SK-N-SH treated with all-trans-retinoic acid at 6 μM for 48 hours (cell line): Measurements from ENCODE around the gene PUS3.

ENCODE experiments used
- ATAC-seq: fragments of 200-7000 bp; cut with Tn5 transposase; 3 replicates; pipeline ENCODE4 v1.9.1; 2020; ENCODE audit warnings: mild to moderate bottlenecking, moderate library complexity
- BACH2 ChIP-seq: fragments of 250-450 bp; sonication (Bioruptor Pico); IDR thresholded peaks from 2 replicates; pipeline ENCODE4 v1.9.0; 2021; ENCODE audit warnings: mild to moderate bottlenecking, borderline replicate concordance
- CSRNP3 ChIP-seq: fragments of 250-450 bp; sonication (Bioruptor Pico); IDR thresholded peaks from 2 replicates; pipeline ENCODE4 v1.5.1; 2021; ENCODE audit warnings: mild to moderate bottlenecking, moderate library complexity
- ESRRG ChIP-seq: fragments of 250-450 bp; sonication (Bioruptor Pico); IDR thresholded peaks from 2 replicates; pipeline ENCODE4 v1.6.1; 2021; ENCODE audit warnings: mild to moderate bottlenecking
- GLIS3 ChIP-seq: fragments of 250-450 bp; sonication (Bioruptor Pico); IDR thresholded peaks from 2 replicates; pipeline ENCODE4 v1.5.0; 2020; ENCODE audit warnings: mild to moderate bottlenecking, moderate library complexity
- ISL1 ChIP-seq: fragments of 250-450 bp; sonication (Bioruptor Pico); IDR thresholded peaks from 2 replicates; pipeline ENCODE4 v2.1.2; 2022; ENCODE audit warnings: mild to moderate bottlenecking, moderate library complexity
- OSR1 ChIP-seq: fragments of 250-450 bp; sonication (Bioruptor Pico); IDR thresholded peaks from 2 replicates; pipeline ENCODE4 v1.8.0; 2022; ENCODE audit warnings: moderate library complexity, mild to moderate bottlenecking, inconsistent platforms
- PPARA ChIP-seq: fragments of 250-450 bp; sonication (Bioruptor Pico); IDR thresholded peaks from 2 replicates; pipeline ENCODE4 v1.5.0; 2020; ENCODE audit warnings: mild to moderate bottlenecking, borderline replicate concordance
- SNAI2 ChIP-seq: fragments of 250-450 bp; sonication (Bioruptor Pico); IDR thresholded peaks from 2 replicates; pipeline ENCODE4 v1.5.0; 2020; ENCODE audit warnings: mild to moderate bottlenecking, moderate library complexity
- TCF4 ChIP-seq: fragments of 250-450 bp; sonication (Bioruptor Pico); IDR thresholded peaks from 2 replicates; pipeline ENCODE4 v1.8.0; 2021; ENCODE audit warnings: mild to moderate bottlenecking, moderate library complexity, borderline replicate concordance
- TOX ChIP-seq: fragments of 250-450 bp; sonication (Bioruptor Pico); IDR thresholded peaks from 2 replicates; pipeline ENCODE4 v1.8.0; 2021; ENCODE audit warnings: mild to moderate bottlenecking, moderate library complexity, borderline replicate concordance
- TSHZ2 ChIP-seq: fragments of 250-450 bp; sonication (Bioruptor Pico); IDR thresholded peaks from 2 replicates; pipeline ENCODE4 v1.5.0; 2020; ENCODE audit warnings: mild to moderate bottlenecking, moderate library complexity
- ZC3H10 ChIP-seq: fragments of 250-450 bp; sonication (Bioruptor Pico); IDR thresholded peaks from 2 replicates; pipeline ENCODE4 v1.5.1; 2021; ENCODE audit warnings: mild to moderate bottlenecking, moderate library complexity
- ZFP3 ChIP-seq: fragments of 250-450 bp; sonication (Bioruptor Pico); IDR thresholded peaks from 2 replicates; pipeline ENCODE4 v1.5.0; 2020; ENCODE audit warnings: mild to moderate bottlenecking, moderate library complexity
- ZFP30 ChIP-seq: fragments of 450-650 bp; formaldehyde crosslinking; IDR thresholded peaks from 2 replicates; pipeline ENCODE4 v1.5.0; 2022; ENCODE audit warnings: mild to moderate bottlenecking, moderate library complexity
- ZNF565 ChIP-seq: fragments of 450-650 bp; formaldehyde crosslinking; conservative IDR thresholded peaks from 2 replicates; pipeline ENCODE4 v1.5.0; 2020; ENCODE audit warnings: low read depth, mild to moderate bottlenecking, moderate library complexity
- ZNF70 ChIP-seq: fragments of 450-650 bp; formaldehyde crosslinking; IDR thresholded peaks from 2 replicates; pipeline ENCODE4 v1.5.0; 2020; ENCODE audit warnings: mild to moderate bottlenecking, moderate library complexity
- ZNF8 ChIP-seq: fragments of 450-650 bp; formaldehyde crosslinking; IDR thresholded peaks from 2 replicates; pipeline ENCODE4 v1.5.0; 2020; ENCODE audit warnings: mild to moderate bottlenecking, moderate library complexity
- TF ChIP-seq, protein P1 (sequence below): fragments of 250-450 bp; sonication (Bioruptor Pico); IDR thresholded peaks from 2 replicates; pipeline ENCODE4 v1.8.0; 2021; ENCODE audit warnings: low read depth, mild to moderate bottlenecking, moderate library complexity, borderline replicate concordance
- TF ChIP-seq, protein P2 (sequence below): fragments of 250-450 bp; sonication (Bioruptor Pico); IDR thresholded peaks from 2 replicates; pipeline ENCODE4 v1.5.1; 2020; ENCODE audit warnings: low read depth, mild to moderate bottlenecking, moderate library complexity
- TF ChIP-seq, protein P3 (sequence below): fragments of 250-450 bp; sonication (Bioruptor Pico); IDR thresholded peaks from 2 replicates; pipeline ENCODE4 v1.8.0; 2020; ENCODE audit warnings: mild to moderate bottlenecking, moderate library complexity, borderline replicate concordance

Gene PUS3

DNA sequence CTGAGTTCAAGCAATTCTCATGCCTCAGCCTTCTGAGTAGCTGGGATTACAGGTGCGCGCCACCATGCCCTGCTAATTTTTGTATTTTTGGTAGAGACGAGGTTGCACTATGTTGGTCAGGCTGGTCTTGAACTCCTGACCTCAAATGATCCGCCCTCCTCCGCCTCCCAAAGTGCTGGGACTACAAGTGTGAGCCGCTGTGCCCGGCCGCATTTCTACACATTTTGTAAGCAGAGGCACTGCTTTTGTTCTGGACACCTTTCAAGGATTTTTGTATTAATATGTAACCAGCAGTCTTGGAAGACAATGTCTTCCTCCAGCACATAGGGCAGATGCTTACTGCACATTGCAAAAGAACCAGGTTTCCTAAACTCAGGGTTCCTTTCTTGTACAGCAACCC is 31.5 kb upstream of the PUS3 start:
- no peak for ATAC-seq
- no peak for TF ChIP-seq ZFP3 (CRISPR knock-in tag)
- TF ChIP-seq ZFP30 (CRISPR knock-in tag) = no peak
- TF ChIP-seq ZNF70 (CRISPR knock-in tag) = no peak
- TF ChIP-seq GLIS3 = no peak
- TF ChIP-seq TCF4 (CRISPR knock-in tag) = no peak
- no peak for TF ChIP-seq ZNF8 (CRISPR knock-in tag)
- no peak for TF ChIP-seq PPARA
- TF ChIP-seq, protein P1, sequence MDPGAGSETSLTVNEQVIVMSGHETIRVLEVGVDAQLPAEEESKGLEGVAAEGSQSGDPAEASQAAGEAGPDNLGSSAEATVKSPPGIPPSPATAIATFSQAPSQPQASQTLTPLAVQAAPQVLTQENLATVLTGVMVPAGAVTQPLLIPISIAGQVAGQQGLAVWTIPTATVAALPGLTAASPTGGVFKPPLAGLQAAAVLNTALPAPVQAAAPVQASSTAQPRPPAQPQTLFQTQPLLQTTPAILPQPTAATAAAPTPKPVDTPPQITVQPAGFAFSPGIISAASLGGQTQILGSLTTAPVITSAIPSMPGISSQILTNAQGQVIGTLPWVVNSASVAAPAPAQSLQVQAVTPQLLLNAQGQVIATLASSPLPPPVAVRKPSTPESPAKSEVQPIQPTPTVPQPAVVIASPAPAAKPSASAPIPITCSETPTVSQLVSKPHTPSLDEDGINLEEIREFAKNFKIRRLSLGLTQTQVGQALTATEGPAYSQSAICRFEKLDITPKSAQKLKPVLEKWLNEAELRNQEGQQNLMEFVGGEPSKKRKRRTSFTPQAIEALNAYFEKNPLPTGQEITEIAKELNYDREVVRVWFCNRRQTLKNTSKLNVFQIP (CRISPR knock-in tag) = no peak
- TF ChIP-seq, protein P2, sequence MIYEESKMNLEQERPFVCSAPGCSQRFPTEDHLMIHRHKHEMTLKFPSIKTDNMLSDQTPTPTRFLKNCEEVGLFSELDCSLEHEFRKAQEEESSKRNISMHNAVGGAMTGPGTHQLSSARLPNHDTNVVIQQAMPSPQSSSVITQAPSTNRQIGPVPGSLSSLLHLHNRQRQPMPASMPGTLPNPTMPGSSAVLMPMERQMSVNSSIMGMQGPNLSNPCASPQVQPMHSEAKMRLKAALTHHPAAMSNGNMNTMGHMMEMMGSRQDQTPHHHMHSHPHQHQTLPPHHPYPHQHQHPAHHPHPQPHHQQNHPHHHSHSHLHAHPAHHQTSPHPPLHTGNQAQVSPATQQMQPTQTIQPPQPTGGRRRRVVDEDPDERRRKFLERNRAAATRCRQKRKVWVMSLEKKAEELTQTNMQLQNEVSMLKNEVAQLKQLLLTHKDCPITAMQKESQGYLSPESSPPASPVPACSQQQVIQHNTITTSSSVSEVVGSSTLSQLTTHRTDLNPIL (CRISPR knock-in tag) = no peak
- TF ChIP-seq CSRNP3 (CRISPR knock-in tag) = no peak
- TF ChIP-seq, protein P3, sequence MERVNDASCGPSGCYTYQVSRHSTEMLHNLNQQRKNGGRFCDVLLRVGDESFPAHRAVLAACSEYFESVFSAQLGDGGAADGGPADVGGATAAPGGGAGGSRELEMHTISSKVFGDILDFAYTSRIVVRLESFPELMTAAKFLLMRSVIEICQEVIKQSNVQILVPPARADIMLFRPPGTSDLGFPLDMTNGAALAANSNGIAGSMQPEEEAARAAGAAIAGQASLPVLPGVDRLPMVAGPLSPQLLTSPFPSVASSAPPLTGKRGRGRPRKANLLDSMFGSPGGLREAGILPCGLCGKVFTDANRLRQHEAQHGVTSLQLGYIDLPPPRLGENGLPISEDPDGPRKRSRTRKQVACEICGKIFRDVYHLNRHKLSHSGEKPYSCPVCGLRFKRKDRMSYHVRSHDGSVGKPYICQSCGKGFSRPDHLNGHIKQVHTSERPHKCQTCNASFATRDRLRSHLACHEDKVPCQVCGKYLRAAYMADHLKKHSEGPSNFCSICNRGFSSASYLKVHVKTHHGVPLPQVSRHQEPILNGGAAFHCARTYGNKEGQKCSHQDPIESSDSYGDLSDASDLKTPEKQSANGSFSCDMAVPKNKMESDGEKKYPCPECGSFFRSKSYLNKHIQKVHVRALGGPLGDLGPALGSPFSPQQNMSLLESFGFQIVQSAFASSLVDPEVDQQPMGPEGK (CRISPR knock-in tag) = no peak
- TF ChIP-seq ZNF565 = no peak
- no peak for TF ChIP-seq ESRRG (CRISPR knock-in tag)

DNA sequence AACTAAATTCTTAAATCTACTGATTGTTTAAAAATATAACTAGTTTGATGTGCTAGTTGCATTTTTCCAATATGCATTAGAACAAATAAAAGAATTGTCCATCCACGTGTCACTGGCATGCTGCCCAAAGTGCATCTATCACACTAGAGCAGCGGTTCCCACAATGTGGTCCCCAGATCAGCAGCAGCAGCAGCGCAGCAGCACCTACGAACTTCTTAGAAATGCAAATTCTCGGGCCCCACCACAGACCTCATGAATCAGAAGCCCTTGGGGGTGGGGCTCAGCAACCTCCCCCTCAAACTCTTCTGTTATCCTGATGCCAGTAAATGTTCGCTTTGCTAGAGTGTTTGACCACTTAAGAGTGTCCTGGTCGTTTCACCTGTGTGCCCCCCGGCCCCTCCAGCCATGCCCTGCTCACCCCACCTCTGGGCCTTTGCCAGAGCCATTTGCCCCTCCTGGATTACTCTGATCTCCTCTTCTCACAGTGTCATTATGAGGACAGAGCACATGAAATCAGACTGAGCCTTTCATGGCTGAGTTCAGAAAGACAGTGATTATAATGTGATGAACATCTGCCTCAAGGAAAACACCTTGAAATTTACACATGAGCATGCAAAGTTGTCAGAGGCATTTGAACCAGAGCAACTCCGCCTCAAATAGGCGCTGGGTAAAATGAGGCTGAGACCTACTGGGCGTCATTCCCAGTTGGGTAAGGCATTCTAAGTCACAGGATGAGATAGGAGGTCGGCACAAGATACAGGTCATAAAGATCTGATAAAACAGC is 30.2 kb upstream of the PUS3 start:
- TF ChIP-seq ZFP3 (CRISPR knock-in tag) (no peak), ZNF8 (CRISPR knock-in tag) (no peak), GLIS3 (no peak), TSHZ2 (CRISPR knock-in tag) (no peak), TOX (CRISPR knock-in tag) (no peak), ZNF565 (no peak), ESRRG (CRISPR knock-in tag) (no peak), BACH2 (CRISPR knock-in tag) (no peak), CSRNP3 (CRISPR knock-in tag) (no peak), ZNF70 (CRISPR knock-in tag) (no peak), ISL1 (CRISPR knock-in tag) (no peak), ZC3H10 (CRISPR knock-in tag) (no peak), TCF4 (CRISPR knock-in tag) (no peak), SNAI2 (CRISPR knock-in tag) (no peak), OSR1 (CRISPR knock-in tag) (no peak), ZFP30 (CRISPR knock-in tag) (no peak)
- TF ChIP-seq, protein P2 (CRISPR knock-in tag) = no peak
- TF ChIP-seq, protein P3 (CRISPR knock-in tag) = no peak
- TF ChIP-seq, protein P1 (CRISPR knock-in tag) = no peak
- no peak for ATAC-seq
